GM12878 (cell line): Measurements from ENCODE around the gene CUTA. TPM values are rescaled to one million over a fixed set of nuclear protein-coding genes. Genes with fewer than 3 reads are reported as not detected.

Experiments used
- ATAC-seq: fragments of 200-7000 bp; cut with Tn5 transposase; 3 replicates; pipeline ENCODE4 v1.9.1; 2020; ENCODE audit warnings: mild to moderate bottlenecking, moderate library complexity
- BruUV-seq: library from RNA; stranded (reverse); fragments of 400-500 nt; replicated peaks from 2 replicates; lab custom pipeline; 2021; lab: Mats Ljungman, UMichigan
- CTCF ChIA-PET: fragments of 300-600 bp; sonication (Branson Sonifier 250); formaldehyde crosslinking; extraction: SDS; loops from one replicate; lab custom pipeline; 2021; ENCODE audit warnings: inconsistent platforms; lab: Yijun Ruan, JAX
- POLR2A ChIA-PET: fragments of 350-600 bp; formaldehyde crosslinking; extraction: SDS; loops from one replicate; lab custom pipeline; 2021; ENCODE audit warnings: inconsistent platforms; lab: Charles Lee
- RAD21 ChIA-PET: fragments of 300-600 bp; sonication (Branson Sonifier 250); formaldehyde crosslinking; loops from one replicate; lab custom pipeline; 2023; ENCODE audit warnings: antibody characterized with exemption; ENCODE audit not compliant: unreplicated experiment; lab: Charles Lee
- SMC1A ChIA-PET: fragments of 300-600 bp; sonication (Branson Sonifier 250); formaldehyde crosslinking; loops from one replicate; lab custom pipeline; 2023; ENCODE audit not compliant: unreplicated experiment, uncharacterized antibody; lab: Charles Lee
- DNase-seq: peaks from one replicate; pipeline ENCODE4 v3.0.0-alpha.2; 2011; ENCODE audit warnings: low read depth, low spot score
- FAIRE-seq: peaks from 3 replicates; lab custom pipeline; 2011; peaks lifted over from hg19 to GRCh38; lab: Jason Lieb, UNC
- H2AFZ ChIP-seq: 2 replicates; pipeline ENCODE4 v1.6.0; 2011; ENCODE audit warnings: low read depth, low read length, control low read depth; ENCODE audit not compliant: control insufficient read depth
- H3K27ac ChIP-seq: 2 replicates; pipeline ENCODE4 v1.5.1; 2011; ENCODE audit warnings: control low read depth; ENCODE audit not compliant: control insufficient read depth, insufficient read depth
- H3K27me3 ChIP-seq, 2 experiments: replicated peaks in 1 of 2; 2 replicates each; pipeline versions ENCODE4 v1.6.0 to v1.6.1; 2011; ENCODE audit warnings: low read length in 1 of 2; ENCODE audit not compliant: control insufficient read depth in 2 of 2, insufficient read depth in 2 of 2
- H3K36me3 ChIP-seq, 2 experiments: 2 replicates each; pipeline ENCODE4 v1.5.1; 2011; ENCODE audit warnings: low read length in 1 of 2; ENCODE audit not compliant: control insufficient read depth in 2 of 2, insufficient read depth in 2 of 2
- H3K4me1 ChIP-seq: 2 replicates; pipeline ENCODE4 v1.6.1; 2011; ENCODE audit warnings: mild to moderate bottlenecking, low read length, moderate library complexity, mixed read lengths; ENCODE audit not compliant: control insufficient read depth, insufficient read depth
- H3K4me2 ChIP-seq: 2 replicates; pipeline ENCODE4 v1.6.0; 2011; ENCODE audit warnings: control low read depth; ENCODE audit not compliant: control insufficient read depth, insufficient read depth
- H3K4me3 ChIP-seq: fragments of 200-600 bp; sonication (generic); 2 replicates; pipeline ENCODE4 v1.5.1; 2016
- H3K79me2 ChIP-seq: 2 replicates; pipeline ENCODE4 v1.6.0; 2011; ENCODE audit warnings: low read length; ENCODE audit not compliant: control insufficient read depth, insufficient read depth
- H3K9ac ChIP-seq: 2 replicates; pipeline ENCODE4 v1.8.0; 2011; ENCODE audit warnings: low read length, control low read depth, mixed read lengths; ENCODE audit not compliant: control insufficient read depth, insufficient read depth
- H3K9me3 ChIP-seq: replicated peaks from 3 replicates; pipeline ENCODE4 v1.5.1; 2011; ENCODE audit warnings: mild to moderate bottlenecking, low read length; ENCODE audit not compliant: control insufficient read depth, insufficient read depth
- H4K20me1 ChIP-seq: 2 replicates; pipeline ENCODE4 v1.6.0; 2011; ENCODE audit not compliant: control insufficient read depth, insufficient read depth
- HDAC2 ChIP-seq: fragments of 200-600 bp; sonication (generic); IDR thresholded peaks from 2 replicates; pipeline ENCODE4 v1.6.1; 2017
- JUNB ChIP-seq: IDR thresholded peaks from 2 replicates; pipeline ENCODE4 v1.6.1; 2016; ENCODE audit warnings: antibody characterized with exemption, mild to moderate bottlenecking
- MYC ChIP-seq: IDR thresholded peaks from 2 replicates; pipeline ENCODE4 v1.6.1; 2011; ENCODE audit warnings: mild to moderate bottlenecking, low read length, moderate library complexity, inconsistent platforms; ENCODE audit not compliant: insufficient read depth, insufficient replicate concordance, insufficient read length, severe bottlenecking
- SUZ12 ChIP-seq: fragments of 200-600 bp; sonication (generic); IDR thresholded peaks from one replicate; pipeline ENCODE4 v1.6.1; 2018; ENCODE audit warnings: antibody characterized with exemption, mild to moderate bottlenecking; ENCODE audit not compliant: unreplicated experiment
- ZNF274 ChIP-seq: IDR thresholded peaks from one replicate; pipeline ENCODE4 v1.8.0; 2011; ENCODE audit not compliant: insufficient read length, insufficient read depth
- WGBS: methylation state at CpG from one replicate; pipeline ENCODE4 v1.1.6; 2016; ENCODE audit warnings: low lambda C conversion rate; ENCODE audit not compliant: insufficient replicate concordance, insufficient coverage; ENCODE audit errors: missing lambda C conversion rate; 5-methylcytosine and 5-hydroxymethylcytosine counted together
- in situ Hi-C: fragments of 300-500 bp; cut with MboI; formaldehyde crosslinking; loops from 9 replicates; pipeline ENCODE4 v1.14.3; 2018; ENCODE audit warnings: mixed read lengths
- intact Hi-C: fragments of 100-400 bp; cut with micrococcal nuclease; formaldehyde crosslinking; loops from one replicate; pipeline ENCODE4 v1.14.2; 2022; ENCODE audit not compliant: unreplicated experiment
- polyA plus RNA-seq, 11 experiments: library from polyadenylated mRNA; depleted of rRNA in 4 of 11; unstranded in 6 of 11; stranded (reverse) in 5 of 11; fragments of >200 nt; fragmentation: Nextera tagmentation in 4 of 11; fragmentation: Illumina TruSeq in 1 of 11; extraction: Ambion mirVana in 4 of 11; extraction: Trizol in 1 of 11; gene quantifications; 1 replicate in 1 of 11; 2 replicates in 10 of 11; pipeline versions ENCODE4 v1.2.1 to v1.2.3, GENCODE V29; 2011 to 2016; ENCODE audit warnings: inconsistent platforms in 2 of 11, missing spikeins in 2 of 11, low read depth in 1 of 11
- total RNA-seq, 4 experiments: library from RNA; depleted of rRNA in 3 of 4; stranded (reverse); fragments of >200 nt in 3 of 4; fragmentation: Illumina TruSeq in 1 of 4; extraction: Trizol in 1 of 4; gene quantifications; 2 replicates each; pipeline versions ENCODE4 v1.2.1 to v1.2.3, GENCODE V29; 2013 to 2021
- TF ChIP-seq, protein P1 (sequence below): IDR thresholded peaks from 2 replicates; pipeline ENCODE4 v1.6.1; 2011; ENCODE audit warnings: low read depth, low read length, improper control_type of control experiment, borderline replicate concordance
- TF ChIP-seq, protein P2 (sequence below): fragments of 450-650 bp; IDR thresholded peaks from 2 replicates; pipeline ENCODE4 v1.6.1; 2016; ENCODE audit warnings: mild to moderate bottlenecking

The CUTA gene
- total and polyA plus RNA-seq, 10 of the 15 experiments (the other 5 are each of a cell fraction or from before 2014, with no cell fraction given) = 102 to 293 (median 189) TPM

- TF ChIP-seq ZNF274 (no peak), JUNB (no peak), SUZ12 (no peak), MYC (no peak)
- TF ChIP-seq, protein P1, sequence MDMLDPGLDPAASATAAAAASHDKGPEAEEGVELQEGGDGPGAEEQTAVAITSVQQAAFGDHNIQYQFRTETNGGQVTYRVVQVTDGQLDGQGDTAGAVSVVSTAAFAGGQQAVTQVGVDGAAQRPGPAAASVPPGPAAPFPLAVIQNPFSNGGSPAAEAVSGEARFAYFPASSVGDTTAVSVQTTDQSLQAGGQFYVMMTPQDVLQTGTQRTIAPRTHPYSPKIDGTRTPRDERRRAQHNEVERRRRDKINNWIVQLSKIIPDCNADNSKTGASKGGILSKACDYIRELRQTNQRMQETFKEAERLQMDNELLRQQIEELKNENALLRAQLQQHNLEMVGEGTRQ = no peak
Observed at GRCh38 chr6:33451606-33452005, 33.7 kb upstream of the CUTA start (continued).

DNA sequence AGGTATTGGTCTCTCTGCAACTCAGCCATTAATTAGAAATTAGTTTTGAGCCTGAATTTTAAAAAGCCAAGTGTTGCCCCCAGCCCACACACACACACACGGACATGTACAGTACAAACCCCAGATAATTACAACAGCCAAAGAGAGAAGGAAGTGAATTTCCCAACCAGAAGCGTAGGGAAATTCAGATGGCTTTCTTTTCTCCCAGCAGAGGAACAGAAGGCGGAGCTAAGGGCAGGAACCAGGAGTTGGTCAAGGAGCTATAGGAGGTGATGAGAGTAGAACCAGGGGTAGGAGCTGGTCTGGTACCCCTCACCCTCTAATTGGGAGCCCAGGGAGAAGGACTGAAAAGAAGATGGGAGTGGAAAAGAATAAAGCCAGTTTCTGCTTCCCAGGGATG lies 32.5 kb upstream of the CUTA start:
- ChIA-PET CTCF (interaction anchor here (1.0 to 1.5 kb wide), 2 partner anchors 9 to 17 kb away, joined by 3 to 4 read pairs; no protein-coding TSS in a partner anchor), SMC1A (no interaction called here), RAD21 (no interaction called here), POLR2A (interaction anchor here (1.4 kb wide), 1 partner anchor 14 kb away, joined by 4 read pairs; no protein-coding TSS in a partner anchor)
- 92% methylated on average over 3 of the region's 3 CpGs for WGBS
- Histone ChIP-seq H2AFZ (no peak overlapping the region), H3K4me3 (no peak overlapping the region), H4K20me1 (no peaks in the 10 kb centered on the region), H3K4me1 (peaks cover 3% of the 10 kb centered on the region; the same call in 1 of the 2 replicates), H3K27ac (no peak overlapping the region), H3K9me3 (no peaks in the 10 kb centered on the region), H3K9ac (no peak overlapping the region), H3K4me2 (no peak overlapping the region), H3K27me3 (no peaks in the 10 kb centered on the region), H3K79me2 (peaks cover 15% of the 10 kb centered on the region), H3K36me3 (peaks cover 0 to 7% of the 10 kb centered on the region in 2 experiments; a peak in 2 of 4 replicates)
- DNase-seq (no peak), ATAC-seq (no peak), FAIRE-seq (no peak)
- no peak for TF ChIP-seq HDAC2
- TF ChIP-seq, protein P2, sequence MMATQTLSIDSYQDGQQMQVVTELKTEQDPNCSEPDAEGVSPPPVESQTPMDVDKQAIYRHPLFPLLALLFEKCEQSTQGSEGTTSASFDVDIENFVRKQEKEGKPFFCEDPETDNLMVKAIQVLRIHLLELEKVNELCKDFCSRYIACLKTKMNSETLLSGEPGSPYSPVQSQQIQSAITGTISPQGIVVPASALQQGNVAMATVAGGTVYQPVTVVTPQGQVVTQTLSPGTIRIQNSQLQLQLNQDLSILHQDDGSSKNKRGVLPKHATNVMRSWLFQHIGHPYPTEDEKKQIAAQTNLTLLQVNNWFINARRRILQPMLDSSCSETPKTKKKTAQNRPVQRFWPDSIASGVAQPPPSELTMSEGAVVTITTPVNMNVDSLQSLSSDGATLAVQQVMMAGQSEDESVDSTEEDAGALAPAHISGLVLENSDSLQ = no peak
- intact Hi-C loops = no loop called here
- BruUV-seq = no TSS peak
- in situ Hi-C loops = no loop called here
